ENCODE results near the gene PIEZO2. TPM values are rescaled to one million over a fixed set of nuclear protein-coding genes. Genes with fewer than 3 reads are reported as not detected.
"Not testable (repeated sequence)": the region's sequence is repeated elsewhere in the genome, so short reads cannot be mapped to it uniquely, and the experiment has no call there.

The PIEZO2 gene
- total RNA-seq, 2 experiments from 2014 or later = not detected

GRCh38 chr18:11145413-11146191 is 3.8 kb downstream of the PIEZO2 start:
- H3K4me1 Mint-ChIP-seq = peaks cover 4% of the 10 kb centered on the region
- H3K4me3 Mint-ChIP-seq = no peak overlapping the region
- H3K27ac Mint-ChIP-seq = no peak overlapping the region
- POLR2A ChIA-PET = no interaction called here
- ATAC-seq (ENCODE audit: low read depth) = no peak
- H3K27me3 Mint-ChIP-seq = peaks cover 27% of the 10 kb centered on the region
- no peaks in the 10 kb centered on the region for H3K36me3 Mint-ChIP-seq
- no peak for DNase-seq
- no peaks in the 10 kb centered on the region for H3K9me3 Mint-ChIP-seq

GRCh38 chr18:11137400-11137799 is 12.0 kb downstream of the PIEZO2 start:
- no peak overlapping the region for H3K4me3 Mint-ChIP-seq
- H3K4me1 Mint-ChIP-seq = no peaks in the 10 kb centered on the region
- no peaks in the 10 kb centered on the region for H3K27me3 Mint-ChIP-seq
- H3K9me3 Mint-ChIP-seq = no peaks in the 10 kb centered on the region
- H3K27ac Mint-ChIP-seq = no peak overlapping the region
- ATAC-seq (ENCODE audit: low read depth) (no peak), DNase-seq (no peak)
- POLR2A ChIA-PET = no interaction called here
- H3K36me3 Mint-ChIP-seq = no peaks in the 10 kb centered on the region

GRCh38 chr18:11136241-11136640 is 13.1 kb downstream of the PIEZO2 start:
- DNase-seq = no peak
- POLR2A ChIA-PET = no interaction called here
- no peaks in the 10 kb centered on the region for H3K27me3 Mint-ChIP-seq
- no peak overlapping the region for H3K4me3 Mint-ChIP-seq
- no peaks in the 10 kb centered on the region for H3K9me3 Mint-ChIP-seq
- no peaks in the 10 kb centered on the region for H3K36me3 Mint-ChIP-seq
- H3K27ac Mint-ChIP-seq = no peak overlapping the region
- no peaks in the 10 kb centered on the region for H3K4me1 Mint-ChIP-seq
- no peak for ATAC-seq (ENCODE audit: low read depth)

GRCh38 chr18:11134940-11135339 is 14.4 kb downstream of the PIEZO2 start:
- Mint-ChIP-seq H3K9me3 (no peaks in the 10 kb centered on the region), H3K36me3 (no peaks in the 10 kb centered on the region), H3K4me3 (no peak overlapping the region), H3K27me3 (no peaks in the 10 kb centered on the region), H3K4me1 (no peaks in the 10 kb centered on the region), H3K27ac (no peak overlapping the region)
- ATAC-seq (ENCODE audit: low read depth) = no peak
- POLR2A ChIA-PET = no interaction called here
- DNase-seq = no peak

GRCh38 chr18:11129059-11129458 is 20.3 kb downstream of the PIEZO2 start:
- DNase-seq; H3K27ac Mint-ChIP-seq; H3K9me3 Mint-ChIP-seq; ATAC-seq (ENCODE audit: low read depth); POLR2A ChIA-PET; H3K27me3 Mint-ChIP-seq; H3K4me1 Mint-ChIP-seq; H3K4me3 Mint-ChIP-seq; H3K36me3 Mint-ChIP-seq: not testable (repeated sequence)

GRCh38 chr18:11125492-11126315 is 23.7 kb downstream of the PIEZO2 start:
- POLR2A ChIA-PET = no interaction called here
- no peak overlapping the region for H3K27ac Mint-ChIP-seq

GRCh38 chr18:11124054-11124453 is 25.3 kb downstream of the PIEZO2 start:
- DNase-seq (no peak), ATAC-seq (ENCODE audit: low read depth) (no peak)
- Mint-ChIP-seq H3K27ac (no peak overlapping the region), H3K36me3 (no peaks in the 10 kb centered on the region), H3K27me3 (no peaks in the 10 kb centered on the region), H3K4me3 (no peak overlapping the region), H3K4me1 (no peaks in the 10 kb centered on the region), H3K9me3 (peaks cover 3% of the 10 kb centered on the region)
- POLR2A ChIA-PET = no interaction called here

More at GRCh38 chr18:11125492-11126315, 23.7 kb downstream of the PIEZO2 start:
- H3K27me3 Mint-ChIP-seq = no peaks in the 10 kb centered on the region
- DNase-seq = no peak
- H3K4me3 Mint-ChIP-seq = no peak overlapping the region
- ATAC-seq (ENCODE audit: low read depth) = no peak
- no peaks in the 10 kb centered on the region for H3K4me1 Mint-ChIP-seq
- no peaks in the 10 kb centered on the region for H3K36me3 Mint-ChIP-seq
- H3K9me3 Mint-ChIP-seq = peaks cover 3% of the 10 kb centered on the region

- H3K36me3 Mint-ChIP-seq = no peaks in the 10 kb centered on the region
- no peaks in the 10 kb centered on the region for H3K27me3 Mint-ChIP-seq
- DNase-seq = no peak
- POLR2A ChIA-PET = no interaction called here
- no peak for ATAC-seq (ENCODE audit: low read depth)
- H3K4me1 Mint-ChIP-seq = no peaks in the 10 kb centered on the region
- H3K9me3 Mint-ChIP-seq = no peaks in the 10 kb centered on the region
- no peak overlapping the region for H3K4me3 Mint-ChIP-seq
- no peak overlapping the region for H3K27ac Mint-ChIP-seq
These were observed 27.9 kb downstream of the PIEZO2 start for GRCh38 chr18:11121443-11121849.

GRCh38 chr18:11119959-11120587 is 29.3 kb downstream of the PIEZO2 start:
- Mint-ChIP-seq H3K27ac (no peak overlapping the region), H3K4me3 (no peak overlapping the region), H3K36me3 (no peaks in the 10 kb centered on the region), H3K4me1 (no peaks in the 10 kb centered on the region), H3K27me3 (no peaks in the 10 kb centered on the region), H3K9me3 (no peaks in the 10 kb centered on the region)
- no peak for ATAC-seq (ENCODE audit: low read depth)
- POLR2A ChIA-PET = no interaction called here
- no peak for DNase-seq

GRCh38 chr18:11119550-11119949 is 29.8 kb downstream of the PIEZO2 start:
- POLR2A ChIA-PET = no interaction called here
- Mint-ChIP-seq H3K9me3 (no peaks in the 10 kb centered on the region), H3K27me3 (no peaks in the 10 kb centered on the region), H3K27ac (no peak overlapping the region), H3K4me3 (no peak overlapping the region), H3K36me3 (no peaks in the 10 kb centered on the region), H3K4me1 (no peaks in the 10 kb centered on the region)
- DNase-seq (no peak), ATAC-seq (ENCODE audit: low read depth) (no peak)

GRCh38 chr18:11118051-11118766 is 31.2 kb downstream of the PIEZO2 start:
- POLR2A ChIA-PET = no interaction called here
- Mint-ChIP-seq H3K36me3 (no peaks in the 10 kb centered on the region), H3K27ac (no peak overlapping the region), H3K9me3 (no peaks in the 10 kb centered on the region), H3K4me3 (no peak overlapping the region), H3K4me1 (no peaks in the 10 kb centered on the region), H3K27me3 (no peaks in the 10 kb centered on the region)
- ATAC-seq (ENCODE audit: low read depth) (no peak), DNase-seq (no peak)

- Mint-ChIP-seq H3K4me3 (no peak overlapping the region), H3K27me3 (no peaks in the 10 kb centered on the region), H3K36me3 (no peaks in the 10 kb centered on the region), H3K4me1 (no peaks in the 10 kb centered on the region), H3K9me3 (no peaks in the 10 kb centered on the region), H3K27ac (no peak overlapping the region)
- DNase-seq (no peak), ATAC-seq (ENCODE audit: low read depth) (no peak)
- POLR2A ChIA-PET = no interaction called here
These were observed 34.1 kb downstream of the PIEZO2 start for GRCh38 chr18:11115276-11115675.

- no peaks in the 10 kb centered on the region for H3K4me1 Mint-ChIP-seq
These were observed 34.7 kb downstream of the PIEZO2 start for GRCh38 chr18:11114653-11115052.

More at GRCh38 chr18:11114653-11115052, 34.7 kb downstream of the PIEZO2 start:
- POLR2A ChIA-PET = no interaction called here
- no peak overlapping the region for H3K27ac Mint-ChIP-seq
- H3K9me3 Mint-ChIP-seq = no peaks in the 10 kb centered on the region
- no peak overlapping the region for H3K4me3 Mint-ChIP-seq
- no peak for DNase-seq
- H3K36me3 Mint-ChIP-seq = no peaks in the 10 kb centered on the region
- ATAC-seq (ENCODE audit: low read depth) = no peak
- H3K27me3 Mint-ChIP-seq = no peaks in the 10 kb centered on the region
